Fibroblast of lung (primary cell): Measurements from ENCODE around the gene PTPN7. TPM values are rescaled to one million over a fixed set of nuclear protein-coding genes. Genes with fewer than 3 reads are reported as not detected.
"Not testable (repeated sequence)": the region's sequence is repeated elsewhere in the genome, so short reads cannot be mapped to it uniquely, and the experiment has no call there.

Source experiments
- DNase-seq, 2 donors: peaks; one replicate each; pipeline versions ENCODE4 v3.0.0 to v3.0.0-alpha.2; 2010; ENCODE audit warnings: low read depth in 2 of 2
- H2AFZ ChIP-seq: 2 replicates; pipeline ENCODE4 v1.5.1; 2012; ENCODE audit warnings: low read length, control low read depth, inconsistent platforms
- H3K27ac ChIP-seq: 2 replicates; pipeline ENCODE4 v1.5.1; 2011; ENCODE audit warnings: low read length, control low read depth; ENCODE audit not compliant: insufficient read depth
- H3K27me3 ChIP-seq: 2 replicates; pipeline ENCODE4 v1.5.1; 2011; ENCODE audit warnings: mild to moderate bottlenecking, low read length; ENCODE audit not compliant: control insufficient read depth, insufficient read depth
- H3K36me3 ChIP-seq: 2 replicates; pipeline ENCODE4 v1.5.1; 2011; ENCODE audit warnings: low read length; ENCODE audit not compliant: control insufficient read depth, insufficient read depth
- H3K4me1 ChIP-seq: 2 replicates; pipeline ENCODE4 v1.5.1; 2011; ENCODE audit warnings: low read length; ENCODE audit not compliant: control insufficient read depth, insufficient read depth; ENCODE audit errors: extremely low read depth
- H3K4me2 ChIP-seq: 2 replicates; pipeline ENCODE4 v1.5.1; 2011; ENCODE audit warnings: low read length, control low read depth; ENCODE audit not compliant: insufficient read depth; ENCODE audit errors: extremely low read depth
- H3K4me3 ChIP-seq, 4 experiments: fragments of 200-600 bp in 1 of 4; sonication (generic) in 1 of 4; replicated peaks in 1 of 4; 2 replicates each; pipeline ENCODE4 v1.5.1; 2011 to 2016; ENCODE audit warnings: low read length in 4 of 4, low read depth in 3 of 4, mild to moderate bottlenecking in 3 of 4, control low read depth in 2 of 4, inconsistent platforms in 1 of 4, mixed read lengths in 1 of 4; ENCODE audit not compliant: insufficient read depth in 1 of 4; ENCODE audit errors: control extremely low read depth in 1 of 4
- H3K79me2 ChIP-seq: 2 replicates; pipeline ENCODE4 v1.5.1; 2012; ENCODE audit warnings: mild to moderate bottlenecking, low read length, inconsistent platforms; ENCODE audit not compliant: control insufficient read depth, insufficient read depth
- H3K9ac ChIP-seq: 2 replicates; pipeline ENCODE4 v1.5.1; 2011; ENCODE audit warnings: mild to moderate bottlenecking, low read length, control low read depth; ENCODE audit not compliant: insufficient read depth
- H3K9me3 ChIP-seq: 2 replicates; pipeline ENCODE4 v1.5.1; 2012; ENCODE audit warnings: low read depth, low read length; ENCODE audit not compliant: control insufficient read depth, insufficient read depth
- H4K20me1 ChIP-seq: 2 replicates; pipeline ENCODE4 v1.5.1; 2011; ENCODE audit warnings: low read length; ENCODE audit not compliant: control insufficient read depth, insufficient read depth; ENCODE audit errors: extremely low read depth
- CTCF ChIP-seq, 2 donors: IDR thresholded peaks in 1 of 2; conservative IDR thresholded peaks in 1 of 2; 1 replicate in 1 of 2; 2 replicates in 1 of 2; pipeline ENCODE4 v1.5.1; 2011 to 2012; ENCODE audit warnings: low read length in 2 of 2, control low read depth in 1 of 2, inconsistent platforms in 1 of 2, low read depth in 1 of 2, mild to moderate bottlenecking in 1 of 2
- EZH2 ChIP-seq: IDR thresholded peaks from 2 replicates; pipeline ENCODE4 v1.5.1; 2012; ENCODE audit warnings: low read length, control low read depth, mild to moderate bottlenecking; ENCODE audit errors: missing control alignments
- polyA plus RNA-seq, 2 donors: library from polyadenylated mRNA; depleted of rRNA in 1 of 2; stranded (reverse) in 1 of 2; unstranded in 1 of 2; fragments of >200 nt; gene quantifications; 2 replicates each; pipeline ENCODE4 v1.2.1, GENCODE V29; 2011 to 2012; ENCODE audit warnings: missing spikeins in 1 of 2
- total RNA-seq: library from RNA; depleted of rRNA; stranded (reverse); fragments of >200 nt; gene quantifications from 2 replicates; pipeline ENCODE4 v1.2.1, GENCODE V29; 2014

Gene PTPN7
- total and polyA plus RNA-seq, 2 donors (not counting 1 experiment from before 2014, with no cell fraction given) = not detected

GRCh38 chr1:202116287-202116686 lies 44.1 kb downstream of the PTPN7 start:
- Histone ChIP-seq H2AFZ (no peak overlapping the region), H3K4me1 (peaks cover 6% of the 10 kb centered on the region), H3K27me3 (peaks cover 9% of the 10 kb centered on the region), H3K79me2 (no peaks in the 10 kb centered on the region), H3K27ac (no peak overlapping the region), H3K9ac (no peak overlapping the region), H3K4me3 (no peak overlapping the region), H3K9me3 (no peaks in the 10 kb centered on the region), H3K36me3 (no peaks in the 10 kb centered on the region), H4K20me1 (no peaks in the 10 kb centered on the region), H3K4me2 (no peak overlapping the region)
- no peak for TF ChIP-seq EZH2
- TF ChIP-seq CTCF (conservative IDR thresholded peaks at IDR 0.05 in 1 of 2, IDR thresholded peaks at IDR 0.05 in 1 of 2; ENCODE audit: low read depth in 1 of 2, low read length in 2 of 2) = no peak
- DNase-seq = no peak

GRCh38 chr1:202113690-202114300 lies 46.6 kb downstream of the PTPN7 start:
- no peak overlapping the region for H3K27ac ChIP-seq
- no peaks in the 10 kb centered on the region for H4K20me1 ChIP-seq
- H3K4me3 ChIP-seq = no peak overlapping the region
- H2AFZ ChIP-seq = no peak overlapping the region
- H3K9me3 ChIP-seq = no peaks in the 10 kb centered on the region
- H3K4me2 ChIP-seq = no peak overlapping the region
- no peak for DNase-seq
- H3K9ac ChIP-seq = no peak overlapping the region
- peaks cover 11% of the 10 kb centered on the region for H3K27me3 ChIP-seq
- no peaks in the 10 kb centered on the region for H3K79me2 ChIP-seq
- H3K36me3 ChIP-seq = no peaks in the 10 kb centered on the region
- no peak for TF ChIP-seq CTCF (conservative IDR thresholded peaks at IDR 0.05 in 1 of 2, IDR thresholded peaks at IDR 0.05 in 1 of 2; ENCODE audit: low read depth in 1 of 2, low read length in 2 of 2)
- no peak for TF ChIP-seq EZH2
- H3K4me1 ChIP-seq = peaks cover 6% of the 10 kb centered on the region

GRCh38 chr1:202112859-202113689 lies 47.3 kb downstream of the PTPN7 start:
- peaks cover 6% of the 10 kb centered on the region for H3K4me1 ChIP-seq
- H3K4me3 ChIP-seq = no peak overlapping the region
- H3K27me3 ChIP-seq = peaks cover 11% of the 10 kb centered on the region
- H3K27ac ChIP-seq = no peak overlapping the region
- H3K9ac ChIP-seq = no peak overlapping the region
- H3K4me2 ChIP-seq = peak overlapping the region; percentile 35
- no peaks in the 10 kb centered on the region for H3K9me3 ChIP-seq
- TF ChIP-seq CTCF (conservative IDR thresholded peaks at IDR 0.05 in 1 of 2, IDR thresholded peaks at IDR 0.05 in 1 of 2; ENCODE audit: low read depth in 1 of 2, low read length in 2 of 2) = no peak
- TF ChIP-seq EZH2 = no peak
- H4K20me1 ChIP-seq = no peaks in the 10 kb centered on the region
- no peak overlapping the region for H2AFZ ChIP-seq
- no peaks in the 10 kb centered on the region for H3K36me3 ChIP-seq
- no peaks in the 10 kb centered on the region for H3K79me2 ChIP-seq
- peak; percentile 30 to 40 for DNase-seq

GRCh38 chr1:202111589-202111988 lies 48.8 kb downstream of the PTPN7 start:
- not testable (repeated sequence) for H3K4me3 ChIP-seq, H4K20me1 ChIP-seq, H3K4me2 ChIP-seq, H3K9ac ChIP-seq, H3K27ac ChIP-seq, H3K79me2 ChIP-seq, H3K4me1 ChIP-seq, H3K9me3 ChIP-seq, H2AFZ ChIP-seq, DNase-seq, H3K36me3 ChIP-seq
- peaks cover 11% of the 10 kb centered on the region for H3K27me3 ChIP-seq
